GM23338 (cell line): ENCODE results near the gene RGS6. TPM values are rescaled to one million over a fixed set of nuclear protein-coding genes. Genes with fewer than 3 reads are reported as not detected.

Source experiments
- ATAC-seq: fragments of 200-7000 bp; cut with Tn5 transposase; 3 replicates; pipeline ENCODE4 v1.9.1; 2020
- DNase-seq: peaks from one replicate; pipeline ENCODE4 v3.0.0-alpha.2; 2015; ENCODE audit warnings: low spot score
- H2AFZ ChIP-seq: fragments of 200-600 bp; sonication (generic); 2 replicates; pipeline ENCODE4 v1.8.0; 2016; ENCODE audit warnings: antibody characterized with exemption, mild to moderate bottlenecking, moderate library complexity
- H3F3A ChIP-seq: fragments of 200-600 bp; sonication (generic); replicated peaks from 2 replicates; pipeline ENCODE4 v1.8.0; 2017; ENCODE audit warnings: antibody characterized with exemption, mixed run types, low read depth
- H3K27ac ChIP-seq: fragments of 200-600 bp; sonication (generic); 2 replicates; pipeline ENCODE4 v1.6.1; 2016; ENCODE audit warnings: low read depth
- H3K27me3 ChIP-seq: fragments of 200-600 bp; sonication (generic); 2 replicates; pipeline ENCODE4 v1.8.0; 2016; ENCODE audit warnings: mild to moderate bottlenecking, mixed run types, moderate library complexity; ENCODE audit not compliant: insufficient read depth
- H3K36me3 ChIP-seq: fragments of 200-600 bp; sonication (generic); 2 replicates; pipeline ENCODE4 v1.8.0; 2016; ENCODE audit warnings: mild to moderate bottlenecking; ENCODE audit not compliant: insufficient read depth
- H3K4me1 ChIP-seq: fragments of 200-600 bp; sonication (generic); 2 replicates; pipeline ENCODE4 v1.8.0; 2016; ENCODE audit warnings: mild to moderate bottlenecking, moderate library complexity; ENCODE audit not compliant: insufficient read depth
- H3K4me2 ChIP-seq: fragments of 200-600 bp; sonication (generic); 2 replicates; pipeline ENCODE4 v1.7.1; 2017; ENCODE audit warnings: mixed run types
- H3K4me3 ChIP-seq: fragments of 200-600 bp; sonication (generic); 2 replicates; pipeline ENCODE4 v1.6.1; 2016; ENCODE audit warnings: mixed run types
- H3K79me2 ChIP-seq: fragments of 200-600 bp; sonication (generic); replicated peaks from 2 replicates; pipeline ENCODE4 v1.8.0; 2017; ENCODE audit warnings: mild to moderate bottlenecking; ENCODE audit not compliant: insufficient read depth
- H3K9me2 ChIP-seq: fragments of 200-600 bp; sonication (generic); 2 replicates; pipeline ENCODE4 v1.8.0; 2017; ENCODE audit not compliant: insufficient read depth
- H4K20me1 ChIP-seq: fragments of 200-600 bp; sonication (generic); replicated peaks from 2 replicates; pipeline ENCODE4 v1.8.0; 2017; ENCODE audit warnings: mild to moderate bottlenecking; ENCODE audit not compliant: insufficient read depth
- H3K27ac Mint-ChIP-seq: 2 replicates; pipeline ENCODE4 v1.8.0; 2020; ENCODE audit warnings: inconsistent platforms, mild to moderate bottlenecking, moderate library complexity, mixed read lengths
- H3K27me3 Mint-ChIP-seq: 3 replicates; pipeline ENCODE4 v1.8.0; 2022; ENCODE audit warnings: low read depth, mild to moderate bottlenecking, moderate library complexity, mixed read lengths, inconsistent platforms; ENCODE audit not compliant: insufficient read depth, poor library complexity
- H3K36me3 Mint-ChIP-seq: 3 replicates; pipeline ENCODE4 v1.8.0; 2021; ENCODE audit warnings: low read depth, mild to moderate bottlenecking, inconsistent platforms, moderate library complexity, mixed read lengths
- H3K4me1 Mint-ChIP-seq: 3 replicates; pipeline ENCODE4 v1.8.0; 2020; ENCODE audit warnings: mild to moderate bottlenecking, inconsistent platforms, mixed read lengths
- H3K4me3 Mint-ChIP-seq: 3 replicates; pipeline ENCODE4 v1.8.0; 2021; ENCODE audit warnings: moderate library complexity, mild to moderate bottlenecking, inconsistent platforms, mixed read lengths
- H3K9me3 Mint-ChIP-seq: 3 replicates; pipeline ENCODE4 v1.8.0; 2020; ENCODE audit warnings: moderate library complexity, mild to moderate bottlenecking, inconsistent platforms, mixed read lengths
- CTCF ChIP-seq, 2 experiments: fragments of 200-600 bp in 1 of 2; sonication (generic) in 1 of 2; conservative IDR thresholded peaks; 2 replicates each; pipeline versions ENCODE4 v1.5.1 to v1.6.1; 2016 to 2017; ENCODE audit warnings: antibody characterized with exemption in 2 of 2, low read depth in 2 of 2, mild to moderate bottlenecking in 2 of 2, moderate library complexity in 1 of 2
- ETS1 ChIP-seq: IDR thresholded peaks from 2 replicates; pipeline ENCODE4 v1.6.1; 2016; ENCODE audit warnings: antibody characterized with exemption
- JUNB ChIP-seq: IDR thresholded peaks from one replicate; pipeline ENCODE4 v1.6.1; 2016; ENCODE audit warnings: antibody characterized with exemption; ENCODE audit not compliant: unreplicated experiment
- POLR2AphosphoS5 ChIP-seq: IDR thresholded peaks from 2 replicates; pipeline ENCODE4 v1.6.1; 2016; ENCODE audit warnings: antibody characterized with exemption, low read depth
- ZNF462 ChIP-seq: fragments of 250-450 bp; sonication (Bioruptor Pico); IDR thresholded peaks from 2 replicates; pipeline ENCODE4 v1.5.0; 2020; ENCODE audit warnings: mild to moderate bottlenecking, moderate library complexity
- polyA plus RNA-seq: library from polyadenylated mRNA; unstranded; fragments of >200 nt; fragmentation: Nextera tagmentation; extraction: Ambion mirVana; gene quantifications from 2 replicates; pipeline ENCODE4 v1.2.1, GENCODE V29; 2016
- total RNA-seq: library from RNA; depleted of rRNA; stranded (reverse); fragments of >200 nt; shearing (Covaris generic); gene quantifications from 2 replicates; pipeline ENCODE4 v1.2.3, GENCODE V29; 2014

The RGS6 gene
- total and polyA plus RNA-seq, 2 experiments from 2014 or later: 0.66 to 0.83 TPM

DNA sequence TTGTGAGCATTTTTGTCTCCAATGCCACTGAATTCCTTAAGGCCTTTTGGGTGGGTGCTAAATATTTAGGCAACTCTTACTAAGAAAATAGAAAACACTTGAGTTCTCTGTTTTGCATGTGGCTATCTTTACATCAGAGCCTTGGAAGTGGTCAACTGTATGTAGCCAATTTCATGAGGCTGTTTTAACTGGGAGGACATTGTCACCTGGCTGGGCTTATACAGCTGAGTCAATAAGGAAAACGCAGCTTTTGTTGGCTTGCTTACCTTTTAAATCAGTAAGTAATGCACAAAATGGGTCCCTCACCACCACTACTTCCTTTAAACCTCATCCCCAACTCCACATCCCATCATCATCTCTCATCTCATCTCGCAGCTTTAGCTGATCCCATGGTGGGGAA is 194.3 kb downstream of the RGS6 start (continued):
- no peak for TF ChIP-seq ZNF462
- TF ChIP-seq POLR2AphosphoS5: no peak
- TF ChIP-seq CTCF (conservative IDR thresholded peaks at IDR 0.05; ENCODE audit: low read depth in 2 of 2): no peak
- no peak for TF ChIP-seq JUNB
- no peak for TF ChIP-seq ETS1

- Mint-ChIP-seq H3K4me3 (no peak overlapping the region), H3K27ac (no peak overlapping the region), H3K36me3 (no peaks in the 10 kb centered on the region), H3K27me3 (no peaks in the 10 kb centered on the region), H3K4me1 (no peaks in the 10 kb centered on the region), H3K9me3 (no peaks in the 10 kb centered on the region; the same call in 2 of the 3 replicates)
- Histone ChIP-seq H3K36me3 (no peaks in the 10 kb centered on the region), H3K27me3 (no peaks in the 10 kb centered on the region), H2AFZ (no peak overlapping the region), H3F3A (no peaks in the 10 kb centered on the region), H3K79me2 (no peaks in the 10 kb centered on the region), H3K9me2 (peaks cover 4% of the 10 kb centered on the region; the same call in 1 of the 2 replicates), H3K27ac (no peak overlapping the region), H3K4me2 (no peak overlapping the region), H4K20me1 (no peaks in the 10 kb centered on the region), H3K4me1 (no peaks in the 10 kb centered on the region), H3K4me3 (no peak overlapping the region)
- ATAC-seq (no peak), DNase-seq (no peak)
- TF ChIP-seq ETS1: no peak
- TF ChIP-seq ZNF462: no peak
- no peak for TF ChIP-seq POLR2AphosphoS5
These were observed 196.4 kb downstream of the RGS6 start for GRCh38 chr14:72128629-72129028.
